Measurements from ENCODE around the gene CALHM4.

Gene CALHM4

GRCh38 chr6:116518621-116519368 lies 34.8 kb upstream of the CALHM4 start:
- H4K20me1 ChIP-seq: no peaks in the 10 kb centered on the region
- H3K4me3 ChIP-seq: no peak overlapping the region
- H3K4me2 ChIP-seq: no peak overlapping the region
- no peaks in the 10 kb centered on the region for H3K9me3 ChIP-seq
- no peaks in the 10 kb centered on the region for H3K36me3 ChIP-seq
- TF ChIP-seq Cebpa-rat (IDR thresholded peaks at IDR 0.05): no peak
- no peaks in the 10 kb centered on the region for H3K4me1 ChIP-seq
- H3K27me3 ChIP-seq: no peaks in the 10 kb centered on the region
- no peak overlapping the region for H3K27ac ChIP-seq
- H3K9ac ChIP-seq: no peak overlapping the region

DNA sequence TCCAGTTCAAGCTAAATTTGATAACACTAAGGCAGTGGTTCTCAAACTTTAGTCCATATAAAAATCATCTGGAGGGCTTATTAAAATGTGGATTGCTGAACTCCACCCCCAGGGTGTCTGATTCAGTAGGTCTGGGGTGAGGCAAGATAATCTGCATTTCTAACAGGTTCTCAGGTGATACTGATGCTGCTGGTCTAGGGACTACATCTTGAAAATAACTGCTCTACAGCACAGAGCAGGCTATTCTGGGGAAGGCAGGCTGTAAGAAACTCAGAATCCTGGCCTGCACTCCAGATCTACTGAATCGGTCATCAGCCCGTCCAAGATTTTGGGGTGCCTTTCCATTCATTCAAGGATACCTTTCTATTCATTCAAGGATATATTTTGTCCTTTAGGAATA lies 30.7 kb upstream of the CALHM4 start:
- Histone ChIP-seq H3K36me3 (no peaks in the 10 kb centered on the region), H3K4me1 (peaks cover 5% of the 10 kb centered on the region; the same call in 1 of the 2 replicates), H3K4me3 (no peak overlapping the region), H3K27me3 (no peaks in the 10 kb centered on the region), H4K20me1 (no peaks in the 10 kb centered on the region), H3K9me3 (no peaks in the 10 kb centered on the region), H3K27ac (no peak overlapping the region), H3K9ac (no peak overlapping the region), H3K4me2 (no peak overlapping the region)
- no peak for TF ChIP-seq Cebpa-rat (IDR thresholded peaks at IDR 0.05)

GRCh38 chr6:116524236-116524635 lies 29.3 kb upstream of the CALHM4 start:
- H3K4me2 ChIP-seq: no peak overlapping the region
- H4K20me1 ChIP-seq: no peaks in the 10 kb centered on the region
- no peak for TF ChIP-seq Cebpa-rat (IDR thresholded peaks at IDR 0.05)
- H3K9ac ChIP-seq: no peak overlapping the region
- H3K36me3 ChIP-seq: no peaks in the 10 kb centered on the region
- no peaks in the 10 kb centered on the region for H3K27me3 ChIP-seq
- no peak overlapping the region for H3K4me3 ChIP-seq
- H3K9me3 ChIP-seq: no peaks in the 10 kb centered on the region
- no peak overlapping the region for H3K27ac ChIP-seq
- peaks cover 5% of the 10 kb centered on the region; the same call in 1 of the 2 replicates for H3K4me1 ChIP-seq

GRCh38 chr6:116528133-116528532 lies 25.4 kb upstream of the CALHM4 start:
- no peak for TF ChIP-seq Cebpa-rat (IDR thresholded peaks at IDR 0.05)
- H3K36me3 ChIP-seq: no peaks in the 10 kb centered on the region
- H3K4me1 ChIP-seq: peaks cover 5% of the 10 kb centered on the region; the same call in 1 of the 2 replicates
- no peaks in the 10 kb centered on the region for H4K20me1 ChIP-seq
- H3K27ac ChIP-seq: no peak overlapping the region
- H3K27me3 ChIP-seq: no peaks in the 10 kb centered on the region
- no peak overlapping the region for H3K9ac ChIP-seq
- H3K9me3 ChIP-seq: no peaks in the 10 kb centered on the region
- no peak overlapping the region for H3K4me2 ChIP-seq
- H3K4me3 ChIP-seq: no peak overlapping the region

DNA sequence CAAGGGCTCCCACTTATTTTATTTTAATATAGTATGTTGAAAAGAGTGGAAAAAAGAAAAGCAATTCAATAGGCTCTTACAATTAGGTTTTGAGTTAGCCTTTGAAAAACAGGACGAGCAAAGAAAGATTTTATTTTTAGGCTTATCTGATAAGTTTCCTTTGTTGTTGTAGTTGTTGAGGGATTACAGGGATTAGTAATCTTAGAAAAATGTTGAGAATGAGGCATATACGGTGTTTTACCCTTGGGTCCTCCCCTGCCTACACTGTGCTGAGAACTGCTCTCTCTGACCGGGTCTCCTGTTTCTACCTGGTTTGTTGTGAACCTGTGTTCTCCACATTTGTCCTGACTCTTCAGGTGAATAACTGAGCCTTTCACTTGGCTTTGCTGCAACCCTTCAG lies 24.8 kb upstream of the CALHM4 start:
- Histone ChIP-seq H3K4me2 (no peak overlapping the region), H3K9ac (no peak overlapping the region), H3K4me1 (peaks cover 5% of the 10 kb centered on the region; the same call in 1 of the 2 replicates), H3K4me3 (no peak overlapping the region), H3K27me3 (no peaks in the 10 kb centered on the region), H4K20me1 (no peaks in the 10 kb centered on the region), H3K9me3 (no peaks in the 10 kb centered on the region), H3K27ac (no peak overlapping the region), H3K36me3 (no peaks in the 10 kb centered on the region)
- no peak for TF ChIP-seq Cebpa-rat (IDR thresholded peaks at IDR 0.05)

- Histone ChIP-seq H3K4me3 (no peak overlapping the region), H3K4me1 (peaks cover 5% of the 10 kb centered on the region; the same call in 1 of the 2 replicates), H4K20me1 (no peaks in the 10 kb centered on the region), H3K9ac (no peak overlapping the region), H3K27me3 (no peaks in the 10 kb centered on the region), H3K4me2 (no peak overlapping the region), H3K9me3 (no peaks in the 10 kb centered on the region), H3K27ac (no peak overlapping the region), H3K36me3 (no peaks in the 10 kb centered on the region)
- TF ChIP-seq Cebpa-rat (IDR thresholded peaks at IDR 0.05): no peak
Measured at GRCh38 chr6:116529466-116530290, 23.9 kb upstream of the CALHM4 start.

- Histone ChIP-seq H3K4me2 (no peak overlapping the region), H3K4me3 (no peak overlapping the region), H3K27me3 (no peaks in the 10 kb centered on the region), H3K36me3 (no peaks in the 10 kb centered on the region), H3K4me1 (peaks cover 5% of the 10 kb centered on the region; the same call in 1 of the 2 replicates), H4K20me1 (no peaks in the 10 kb centered on the region), H3K9ac (no peak overlapping the region), H3K27ac (no peak overlapping the region), H3K9me3 (no peaks in the 10 kb centered on the region)
- no peak for TF ChIP-seq Cebpa-rat (IDR thresholded peaks at IDR 0.05)
Measured at GRCh38 chr6:116530436-116530835, 23.1 kb upstream of the CALHM4 start.

DNA sequence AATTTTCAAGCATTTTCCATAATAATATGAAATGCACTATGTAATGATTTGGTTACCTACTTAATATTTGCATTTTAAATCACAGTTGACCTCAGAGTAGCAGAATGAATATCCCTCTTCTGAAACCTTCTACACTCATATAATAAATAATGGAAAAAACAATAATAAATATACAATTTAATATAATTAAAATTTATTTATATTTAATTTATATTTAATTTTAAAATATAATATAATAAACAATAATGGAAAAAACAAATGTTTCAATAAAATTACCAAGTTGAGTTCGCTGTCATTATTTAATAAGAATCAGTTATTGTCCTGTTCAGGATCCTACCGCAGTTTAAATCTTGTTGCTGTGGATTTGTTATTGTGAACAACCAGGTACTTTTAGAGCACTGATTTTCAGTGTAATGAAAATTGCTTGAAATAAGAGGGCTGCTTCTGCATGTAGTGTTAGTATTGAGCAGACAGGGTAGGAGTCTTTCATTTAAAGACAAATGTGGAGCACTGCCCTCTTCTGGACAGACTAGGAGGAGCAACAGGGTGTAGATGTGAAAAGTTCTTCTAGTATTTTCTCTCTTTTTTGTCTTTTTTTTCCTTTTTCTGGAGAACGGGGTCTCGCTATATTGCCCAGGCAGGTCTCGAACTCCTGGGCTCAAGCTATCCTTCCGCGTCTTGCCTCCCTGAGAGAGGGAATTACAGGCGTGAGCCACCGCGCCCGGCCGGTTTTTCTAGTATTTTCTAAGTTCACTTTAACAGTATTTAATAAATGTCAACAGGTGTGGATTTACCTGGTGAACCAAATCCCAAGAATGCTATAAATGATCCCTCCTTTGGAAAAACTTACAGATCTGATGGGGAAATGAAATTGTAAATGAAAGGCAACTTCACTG lies 21.6 kb upstream of the CALHM4 start:
- H3K36me3 ChIP-seq: no peaks in the 10 kb centered on the region
- no peak overlapping the region for H3K4me3 ChIP-seq
- no peak overlapping the region for H3K4me2 ChIP-seq
- H4K20me1 ChIP-seq: no peaks in the 10 kb centered on the region
- no peaks in the 10 kb centered on the region for H3K4me1 ChIP-seq
- H3K27me3 ChIP-seq: no peaks in the 10 kb centered on the region
- H3K9me3 ChIP-seq: no peaks in the 10 kb centered on the region
- no peak overlapping the region for H3K27ac ChIP-seq
- H3K9ac ChIP-seq: no peak overlapping the region
- no peak for TF ChIP-seq Cebpa-rat (IDR thresholded peaks at IDR 0.05)

GRCh38 chr6:116533233-116533957 lies 20.2 kb upstream of the CALHM4 start:
- no peaks in the 10 kb centered on the region for H4K20me1 ChIP-seq

More at GRCh38 chr6:116533233-116533957, 20.2 kb upstream of the CALHM4 start:
- no peaks in the 10 kb centered on the region for H3K9me3 ChIP-seq
- H3K4me2 ChIP-seq: no peak overlapping the region
- H3K4me1 ChIP-seq: no peaks in the 10 kb centered on the region
- no peak for TF ChIP-seq Cebpa-rat (IDR thresholded peaks at IDR 0.05)
- no peaks in the 10 kb centered on the region for H3K36me3 ChIP-seq
- no peak overlapping the region for H3K4me3 ChIP-seq
- H3K27ac ChIP-seq: no peak overlapping the region
- H3K9ac ChIP-seq: no peak overlapping the region
- H3K27me3 ChIP-seq: no peaks in the 10 kb centered on the region

All from BLaER1 (cell line).